ENCODE data around the gene CNOT6.

CNOT6 gene

DNA sequence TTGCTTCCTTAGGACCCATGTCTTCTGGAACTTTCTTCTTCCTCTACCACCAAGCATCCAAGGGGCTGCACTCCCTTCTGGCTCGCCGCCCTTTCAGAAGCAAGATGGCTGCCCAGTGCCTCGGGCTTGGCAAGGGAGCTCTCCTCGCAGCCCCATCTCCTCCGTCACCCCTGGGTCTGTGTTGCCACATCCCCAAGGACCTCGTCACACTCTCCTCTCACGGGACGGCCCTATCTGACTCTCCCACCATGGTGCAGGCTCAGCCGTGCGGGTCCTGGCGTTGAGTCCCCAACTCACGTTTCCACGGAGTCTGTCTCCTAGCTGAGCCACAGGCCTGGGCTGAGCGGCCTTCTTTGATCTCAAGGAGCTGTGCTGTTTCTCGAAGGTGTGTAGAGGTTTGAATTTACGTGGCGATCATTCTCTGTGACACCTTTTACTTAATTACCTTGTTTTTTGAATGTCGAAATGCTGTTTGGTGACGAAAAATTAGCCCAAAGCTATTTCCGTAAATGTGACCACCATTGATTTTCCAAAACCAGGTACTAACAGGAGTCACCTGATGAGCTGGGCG, 112.1 kb downstream of the CNOT6 start:
- no peaks in the 10 kb centered on the region; the same call in 1 of the 2 replicates for H3K27me3 ChIP-seq (ENCODE audit: insufficient read depth, low read depth)
- no peak overlapping the region for H3K27ac ChIP-seq
- no peak overlapping the region for H3K9ac ChIP-seq
- no peaks in the 10 kb centered on the region for H3K36me3 ChIP-seq (ENCODE audit: insufficient read depth)
- H4K20me1 ChIP-seq (ENCODE audit: insufficient read depth), result no peaks in the 10 kb centered on the region
- TF ChIP-seq, protein P1, sequence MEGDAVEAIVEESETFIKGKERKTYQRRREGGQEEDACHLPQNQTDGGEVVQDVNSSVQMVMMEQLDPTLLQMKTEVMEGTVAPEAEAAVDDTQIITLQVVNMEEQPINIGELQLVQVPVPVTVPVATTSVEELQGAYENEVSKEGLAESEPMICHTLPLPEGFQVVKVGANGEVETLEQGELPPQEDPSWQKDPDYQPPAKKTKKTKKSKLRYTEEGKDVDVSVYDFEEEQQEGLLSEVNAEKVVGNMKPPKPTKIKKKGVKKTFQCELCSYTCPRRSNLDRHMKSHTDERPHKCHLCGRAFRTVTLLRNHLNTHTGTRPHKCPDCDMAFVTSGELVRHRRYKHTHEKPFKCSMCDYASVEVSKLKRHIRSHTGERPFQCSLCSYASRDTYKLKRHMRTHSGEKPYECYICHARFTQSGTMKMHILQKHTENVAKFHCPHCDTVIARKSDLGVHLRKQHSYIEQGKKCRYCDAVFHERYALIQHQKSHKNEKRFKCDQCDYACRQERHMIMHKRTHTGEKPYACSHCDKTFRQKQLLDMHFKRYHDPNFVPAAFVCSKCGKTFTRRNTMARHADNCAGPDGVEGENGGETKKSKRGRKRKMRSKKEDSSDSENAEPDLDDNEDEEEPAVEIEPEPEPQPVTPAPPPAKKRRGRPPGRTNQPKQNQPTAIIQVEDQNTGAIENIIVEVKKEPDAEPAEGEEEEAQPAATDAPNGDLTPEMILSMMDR (conservative IDR thresholded peaks at IDR 0.05; ENCODE audit: low read depth, low read length), result no peak
- H3K4me2 ChIP-seq, result no peak overlapping the region
- no peak overlapping the region for H3K4me3 ChIP-seq (IDR thresholded peaks at IDR 0.05; ENCODE audit: insufficient read depth, low read depth, low read length)
- H3K79me2 ChIP-seq (ENCODE audit: insufficient read depth, low read depth), result no peaks in the 10 kb centered on the region
- no peaks in the 10 kb centered on the region for H3K4me1 ChIP-seq (ENCODE audit: low read depth, poor library complexity, severe bottlenecking)
- H2AFZ ChIP-seq (ENCODE audit: low read depth), result no peak overlapping the region

GRCh38 chr5:180607861-180608571, 113.8 kb downstream of the CNOT6 start:
- TF ChIP-seq, protein P1 (conservative IDR thresholded peaks at IDR 0.05; ENCODE audit: low read depth, low read length), result no peak
- Histone ChIP-seq H2AFZ (ENCODE audit: low read depth) (no peak overlapping the region), H3K27ac (no peak overlapping the region), H3K4me1 (ENCODE audit: low read depth, poor library complexity, severe bottlenecking) (no peaks in the 10 kb centered on the region), H3K36me3 (ENCODE audit: insufficient read depth) (no peaks in the 10 kb centered on the region), H3K9ac (no peak overlapping the region), H3K79me2 (ENCODE audit: insufficient read depth, low read depth) (no peaks in the 10 kb centered on the region), H4K20me1 (ENCODE audit: insufficient read depth) (no peaks in the 10 kb centered on the region), H3K27me3 (ENCODE audit: insufficient read depth, low read depth) (no peaks in the 10 kb centered on the region), H3K4me3 (IDR thresholded peaks at IDR 0.05; ENCODE audit: insufficient read depth, low read depth, low read length) (no peak overlapping the region), H3K4me2 (no peak overlapping the region)

GRCh38 chr5:180608572-180609310, 114.6 kb downstream of the CNOT6 start:
- Histone ChIP-seq H3K4me1 (ENCODE audit: low read depth, poor library complexity, severe bottlenecking) (no peaks in the 10 kb centered on the region), H4K20me1 (ENCODE audit: insufficient read depth) (no peaks in the 10 kb centered on the region), H3K36me3 (ENCODE audit: insufficient read depth) (no peaks in the 10 kb centered on the region), H3K79me2 (ENCODE audit: insufficient read depth, low read depth) (no peaks in the 10 kb centered on the region), H3K4me2 (no peak overlapping the region), H2AFZ (ENCODE audit: low read depth) (no peak overlapping the region), H3K9ac (no peak overlapping the region), H3K27ac (no peak overlapping the region), H3K27me3 (ENCODE audit: insufficient read depth, low read depth) (no peaks in the 10 kb centered on the region), H3K4me3 (IDR thresholded peaks at IDR 0.05; ENCODE audit: insufficient read depth, low read depth, low read length) (no peak overlapping the region)
- TF ChIP-seq, protein P1 (conservative IDR thresholded peaks at IDR 0.05; ENCODE audit: low read depth, low read length), result no peak

- Histone ChIP-seq H3K36me3 (ENCODE audit: insufficient read depth) (no peaks in the 10 kb centered on the region), H3K4me1 (ENCODE audit: low read depth, poor library complexity, severe bottlenecking) (no peaks in the 10 kb centered on the region), H3K79me2 (ENCODE audit: insufficient read depth, low read depth) (no peaks in the 10 kb centered on the region), H4K20me1 (ENCODE audit: insufficient read depth) (no peaks in the 10 kb centered on the region), H2AFZ (ENCODE audit: low read depth) (no peak overlapping the region), H3K4me3 (IDR thresholded peaks at IDR 0.05; ENCODE audit: insufficient read depth, low read depth, low read length) (no peak overlapping the region), H3K27ac (no peak overlapping the region), H3K27me3 (ENCODE audit: insufficient read depth, low read depth) (no peaks in the 10 kb centered on the region), H3K9ac (no peak overlapping the region), H3K4me2 (no peak overlapping the region)
- TF ChIP-seq, protein P1 (conservative IDR thresholded peaks at IDR 0.05; ENCODE audit: low read depth, low read length), result no peak
Measured at GRCh38 chr5:180609386-180609785, 115.2 kb downstream of the CNOT6 start.

Data from KMS-11 (cell line).